GM21515 (cell line): ENCODE data around the gene DRD4.

Experiments
- ATAC-seq: cut with Tn5 transposase; IDR thresholded peaks from one replicate; pipeline ENCODE4 v1.9.1; 2021; ENCODE audit not compliant: unreplicated experiment

DRD4 gene

GRCh38 chr11:636511-637332 lies at the start of gene DRD4:
TSS of gene DRD4 (plus strand) at chr11:637269. CDS start at chr11:637305, 36 bp downstream.
- ATAC-seq: no peak

GRCh38 chr11:587546-587945 lies 49.5 kb upstream of the DRD4 start:
- no peak for ATAC-seq

GRCh38 chr11:587978-588380 lies 49.1 kb upstream of the DRD4 start:
- ATAC-seq: no peak

GRCh38 chr11:589798-590197 lies 47.3 kb upstream of the DRD4 start:
- ATAC-seq: no peak

GRCh38 chr11:590997-591396 lies 46.1 kb upstream of the DRD4 start:
- no peak for ATAC-seq

- no peak for ATAC-seq
These were observed 44.6 kb upstream of the DRD4 start for GRCh38 chr11:592501-592900.

GRCh38 chr11:592918-593317 lies 44.2 kb upstream of the DRD4 start:
- no peak for ATAC-seq

GRCh38 chr11:593347-593746 lies 43.7 kb upstream of the DRD4 start:
- no peak for ATAC-seq

GRCh38 chr11:595400-595799 lies 41.7 kb upstream of the DRD4 start:
- ATAC-seq: no peak

GRCh38 chr11:596374-596773 lies 40.7 kb upstream of the DRD4 start:
- no peak for ATAC-seq

- ATAC-seq: no peak
These were observed 39.8 kb upstream of the DRD4 start for GRCh38 chr11:597166-597725.

GRCh38 chr11:598005-598680 lies 38.9 kb upstream of the DRD4 start:
- no peak for ATAC-seq

- no peak for ATAC-seq
These were observed 35.4 kb upstream of the DRD4 start for GRCh38 chr11:601573-602245.

GRCh38 chr11:603154-603553 lies 33.9 kb upstream of the DRD4 start:
- no peak for ATAC-seq

- ATAC-seq: no peak
These were observed 31.6 kb upstream of the DRD4 start for GRCh38 chr11:605286-606129.

- no peak for ATAC-seq
These were observed 30.8 kb upstream of the DRD4 start for GRCh38 chr11:606245-606644.

GRCh38 chr11:607020-607780 lies 29.9 kb upstream of the DRD4 start:
- no peak for ATAC-seq

GRCh38 chr11:607971-608659 lies 29.0 kb upstream of the DRD4 start:
- ATAC-seq: no peak

- ATAC-seq: no peak
These were observed 28.2 kb upstream of the DRD4 start for GRCh38 chr11:608791-609251.
